KBM-7 (cell line): ENCODE results near the gene PHRF1.
"Not testable (repeated sequence)": the region's sequence is repeated elsewhere in the genome, so short reads cannot be mapped to it uniquely, and the experiment has no call there.

Experiments
- DNase-seq: peaks from one replicate; pipeline ENCODE4 v3.0.0-alpha.2; 2015
- in situ Hi-C: fragments of 300-500 bp; cut with MboI; formaldehyde crosslinking; loops from 2 replicates; pipeline ENCODE4 v1.14.3; 2020; ENCODE audit warnings: low sequenced_read_pairs, low pct_unique_long_range_greater_than_20kb, mixed read lengths

The PHRF1 gene

DNA sequence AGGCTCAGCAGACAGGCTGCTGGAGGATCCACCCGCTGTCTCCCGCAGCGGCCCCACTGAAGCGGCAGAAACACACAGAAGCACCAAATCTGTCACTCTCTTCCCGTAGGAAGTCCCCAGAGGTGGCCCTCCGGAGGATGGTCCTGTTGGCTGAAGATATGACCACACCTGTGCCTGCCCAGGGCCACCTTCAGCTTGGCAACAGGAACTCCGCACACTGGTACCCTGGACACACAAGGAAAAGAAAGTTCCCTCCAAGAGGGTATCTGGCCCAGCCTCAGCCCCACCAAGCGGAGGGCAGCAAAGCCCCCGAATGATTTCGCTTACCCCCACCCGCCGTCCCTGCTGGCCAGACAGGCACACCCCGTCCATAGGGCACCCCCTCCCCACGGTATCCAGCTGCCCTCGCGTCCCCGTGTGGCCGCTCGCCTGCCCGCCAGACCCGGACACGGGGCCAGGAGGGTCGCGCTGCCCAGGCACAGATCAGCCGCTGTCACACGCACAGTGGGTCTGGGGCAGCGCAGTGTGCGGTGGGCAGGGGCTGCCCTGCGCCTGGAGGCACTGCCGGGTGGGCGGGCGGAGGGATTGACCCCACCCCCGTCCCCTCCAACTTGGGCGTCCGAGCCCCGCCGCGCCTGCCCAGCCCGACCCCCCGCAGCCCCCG is 8.5 kb upstream of the PHRF1 start:
- DNase-seq, result no peak
- in situ Hi-C loops, result no loop called here

GRCh38 chr11:568306-569157 is 7.7 kb upstream of the PHRF1 start:
- in situ Hi-C loops, result no loop called here
- DNase-seq, result peak; percentile 94

DNA sequence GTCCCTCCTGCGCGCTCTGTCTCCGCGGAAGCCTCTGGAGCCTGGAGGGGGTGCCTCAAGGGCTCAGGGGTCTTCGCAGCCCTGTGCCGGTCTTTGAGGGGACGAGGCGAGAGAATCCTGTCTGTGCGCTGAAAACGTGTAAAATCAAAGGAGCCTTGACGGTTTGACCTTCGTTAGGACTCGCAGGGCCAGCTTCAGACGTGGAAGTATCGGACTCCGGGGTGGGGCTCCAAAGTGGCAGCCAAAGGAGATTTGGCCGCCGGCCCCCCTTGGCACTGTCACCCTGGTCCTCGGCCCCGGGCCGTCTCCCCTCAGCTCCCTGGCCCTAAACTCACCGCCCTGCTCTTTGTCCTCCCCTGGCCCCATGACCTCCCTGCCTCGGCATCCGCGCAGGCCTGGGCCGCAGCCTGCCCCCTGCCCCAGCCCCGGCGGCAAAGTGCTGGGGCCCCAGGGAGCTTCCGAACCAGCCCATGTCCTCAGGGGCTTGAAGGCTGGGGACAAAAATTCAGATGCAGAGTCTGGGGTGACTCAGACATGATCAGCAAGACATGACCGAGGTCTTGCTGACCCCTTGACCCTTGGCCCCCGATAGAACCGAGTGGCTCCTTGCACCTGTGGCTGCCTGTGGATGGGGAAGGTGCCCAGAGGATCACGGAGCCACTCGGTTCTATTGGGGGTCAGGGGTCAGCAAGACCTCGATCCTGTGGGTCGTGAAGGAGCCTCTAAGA is 6.9 kb upstream of the PHRF1 start:
- in situ Hi-C loops, result no loop called here
- DNase-seq, result no peak

DNA sequence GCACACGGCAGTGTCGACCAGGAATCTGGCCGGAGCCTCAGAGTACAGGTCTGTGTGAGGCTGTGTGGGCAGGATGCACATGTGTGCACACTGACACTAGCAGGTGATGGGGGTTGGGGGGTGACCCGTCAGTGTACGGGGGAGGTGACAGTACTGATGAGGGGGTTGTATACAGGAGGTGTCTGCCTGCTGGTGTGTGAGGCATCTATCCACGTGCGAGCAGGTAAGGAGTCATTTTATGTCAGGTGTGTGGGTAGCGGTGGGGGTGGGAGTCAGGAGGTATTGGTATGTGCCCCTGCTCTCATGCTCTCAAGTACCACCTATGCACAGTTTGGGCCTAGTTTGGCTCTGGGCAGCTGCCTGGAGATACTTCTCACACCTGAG is 4.5 kb upstream of the PHRF1 start:
- in situ Hi-C loops, result no loop called here
- no peak for DNase-seq

DNA sequence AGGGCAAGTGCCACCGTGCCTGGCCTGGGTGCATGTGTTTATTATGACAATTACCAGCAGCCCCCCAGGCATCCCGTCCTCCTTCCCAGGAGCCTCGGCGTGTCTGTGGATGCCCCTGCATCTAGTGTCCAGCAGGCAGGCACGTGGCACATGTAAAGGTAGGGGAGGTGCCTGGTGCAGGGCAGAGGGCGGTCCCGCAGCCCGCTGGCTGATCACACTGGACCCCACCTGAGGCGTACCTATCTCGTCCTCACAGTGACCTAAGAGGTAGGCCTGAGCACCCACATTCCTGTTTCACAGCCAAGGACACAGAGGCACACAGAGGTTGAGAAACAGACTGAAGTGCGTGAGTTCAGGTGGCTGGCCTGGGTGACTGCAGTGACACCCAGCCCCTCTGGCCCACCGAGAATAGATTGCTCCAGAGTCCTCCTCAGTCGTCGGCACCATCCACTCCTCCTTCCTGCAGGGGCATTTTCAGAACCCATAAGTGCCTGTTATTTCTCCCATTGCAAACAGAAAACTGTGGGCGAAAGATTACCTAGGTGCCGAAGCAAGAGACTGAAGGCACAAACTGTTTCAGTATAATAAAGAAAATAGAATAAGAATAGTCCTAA is 3.0 kb upstream of the PHRF1 start:
- in situ Hi-C loops, result no loop called here
- no peak for DNase-seq

GRCh38 chr11:574031-574570 is 2.2 kb upstream of the PHRF1 start:
- DNase-seq, in situ Hi-C loops: not testable (repeated sequence)

DNA sequence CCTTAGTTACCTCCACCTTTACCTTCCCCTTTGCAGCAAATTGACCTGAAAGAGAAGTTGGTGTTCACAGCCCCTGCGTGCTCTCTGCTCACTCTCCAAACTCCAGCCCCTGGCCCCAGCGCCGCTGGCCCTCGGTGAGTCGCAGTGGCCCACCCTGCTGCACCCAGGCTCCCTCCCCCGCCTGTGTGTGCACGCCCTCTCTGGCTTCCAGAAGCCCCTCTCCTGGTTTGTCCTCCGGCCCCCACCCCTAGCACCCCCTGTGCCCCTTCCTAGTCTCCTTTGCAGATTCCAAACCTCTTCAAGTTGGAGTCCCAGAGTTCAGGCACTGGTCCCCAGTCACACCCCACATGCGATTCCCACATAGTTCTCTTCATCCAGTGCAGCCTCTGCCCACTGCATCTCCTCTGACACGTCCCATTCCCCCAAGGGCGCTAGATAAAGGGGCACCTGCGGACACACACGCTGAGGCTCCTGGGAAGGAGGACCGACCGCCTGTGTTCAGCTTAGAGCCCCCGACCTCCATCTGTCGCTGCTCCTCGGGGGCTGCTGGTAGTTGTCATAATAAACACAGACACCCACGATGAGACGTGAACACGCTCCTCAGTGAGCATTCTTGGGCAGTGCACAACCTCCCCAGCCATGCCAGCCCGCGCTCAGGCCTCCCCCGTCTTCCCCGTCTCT is 1.5 kb upstream of the PHRF1 start:
- in situ Hi-C loops, result no loop called here
- DNase-seq, result no peak

- in situ Hi-C loops, result no loop called here
- DNase-seq, result peak; percentile 52
These were observed 816 bp upstream of the PHRF1 start for GRCh38 chr11:575313-575995.

GRCh38 chr11:576811-577610 is 741 bp downstream of the PHRF1 start:
- DNase-seq, result no peak
- in situ Hi-C loops, result no loop called here

- in situ Hi-C loops, result no loop called here
- no peak for DNase-seq
These were observed 1.3 kb downstream of the PHRF1 start for GRCh38 chr11:577611-577894.

- DNase-seq, result no peak
- in situ Hi-C loops, result no loop called here
These were observed 2.2 kb downstream of the PHRF1 start for GRCh38 chr11:578276-579035.

DNA sequence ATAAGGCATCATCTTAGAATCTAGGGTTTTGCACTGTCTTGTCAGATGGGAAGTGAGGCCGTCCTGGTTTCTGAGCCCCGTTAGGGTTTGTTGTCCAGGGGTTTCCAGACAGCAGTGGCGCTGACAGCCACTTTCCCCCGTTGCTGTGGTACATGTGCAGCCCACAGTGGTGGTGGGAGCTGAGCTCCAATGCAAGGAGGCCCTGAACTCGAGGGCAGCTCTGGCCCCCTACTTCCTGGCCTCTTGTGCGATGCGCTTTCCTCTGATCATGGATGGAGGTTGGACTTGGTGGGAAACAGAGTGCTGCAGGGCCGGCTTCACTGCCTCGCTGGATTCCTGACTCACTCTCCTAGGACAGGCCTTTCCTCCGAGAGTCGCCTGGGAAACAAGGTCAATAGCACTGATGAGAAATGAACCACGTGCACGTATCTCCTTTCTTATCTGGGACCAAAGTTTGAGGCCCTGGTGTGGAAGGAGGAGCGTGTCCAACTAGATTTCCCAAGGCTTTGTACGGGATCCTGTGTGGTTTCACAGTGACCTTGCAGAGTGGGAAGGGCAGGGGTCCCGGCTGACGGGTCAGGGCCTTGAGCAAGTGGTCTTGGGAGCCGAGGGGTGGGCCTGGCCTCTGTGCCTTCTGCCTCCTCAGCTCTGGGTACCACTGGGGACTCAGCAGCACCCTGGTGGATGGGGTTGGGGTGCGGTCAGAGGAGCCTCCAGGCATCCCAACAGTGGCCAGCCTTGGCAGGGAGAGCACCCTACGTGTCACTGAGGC is 3.7 kb downstream of the PHRF1 start:
- no peak for DNase-seq
- in situ Hi-C loops, result no loop called here

GRCh38 chr11:581342-581741 is 5.1 kb downstream of the PHRF1 start:
- no peak for DNase-seq
- in situ Hi-C loops, result no loop called here

- DNase-seq, result no peak
- in situ Hi-C loops, result no loop called here
These were observed 5.5 kb downstream of the PHRF1 start for GRCh38 chr11:581752-582151.

GRCh38 chr11:584287-584686 is 8.0 kb downstream of the PHRF1 start:
- in situ Hi-C loops, result no loop called here
- DNase-seq, result no peak
